Activated naive CD4-positive, alpha-beta T cell treated with anti-CD3 and anti-CD28 coated beads, Interleukin-2, amount 50 U/mL, for 16 hours (primary cell): ENCODE data around the gene NFIC.
"Not testable (repeated sequence)": the region's sequence is repeated elsewhere in the genome, so short reads cannot be mapped to it uniquely, and the experiment has no call there.

ENCODE experiments used
- DNase-seq: peaks from one replicate; pipeline ENCODE4 v3.0.0-alpha.2; 2020

Gene NFIC

DNA sequence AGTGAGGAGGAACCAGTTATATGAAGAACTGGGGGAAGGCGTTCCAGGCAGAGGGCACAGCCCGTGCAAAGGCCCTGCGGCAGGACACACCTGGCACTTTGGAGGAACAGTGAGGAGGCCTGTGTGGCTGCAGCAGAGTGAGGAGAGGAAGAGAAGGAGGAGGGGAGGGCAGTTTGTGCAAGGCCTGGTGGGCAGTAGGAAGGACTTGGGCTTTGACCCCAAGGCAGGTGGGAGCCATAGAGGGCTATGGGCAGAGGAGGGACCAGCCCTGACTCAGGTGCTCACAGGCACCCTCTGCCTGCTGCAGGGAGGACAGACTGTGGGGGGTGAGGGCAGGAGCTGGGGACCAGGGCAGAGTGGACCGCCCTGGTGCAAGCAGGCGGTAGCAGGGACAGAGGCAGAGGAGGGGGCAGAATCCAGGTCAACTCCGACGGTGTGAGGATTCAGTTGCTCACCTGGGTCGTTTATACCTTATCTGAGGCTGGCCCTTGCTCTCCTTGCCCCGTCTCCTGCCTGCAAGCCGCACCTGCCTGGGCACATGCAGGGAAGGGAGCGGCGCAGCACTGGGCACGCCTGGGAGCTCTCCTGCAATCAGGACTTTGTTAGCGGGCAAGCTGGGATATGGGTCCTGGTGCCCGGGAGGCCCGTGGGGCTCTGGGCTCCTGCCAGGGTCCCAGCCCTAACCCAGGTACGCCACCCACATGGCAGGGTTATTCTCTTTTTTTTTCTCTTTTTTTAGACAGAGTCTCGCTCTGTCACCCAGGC, 34.8 kb downstream of the NFIC start:
- no peak for DNase-seq

DNA sequence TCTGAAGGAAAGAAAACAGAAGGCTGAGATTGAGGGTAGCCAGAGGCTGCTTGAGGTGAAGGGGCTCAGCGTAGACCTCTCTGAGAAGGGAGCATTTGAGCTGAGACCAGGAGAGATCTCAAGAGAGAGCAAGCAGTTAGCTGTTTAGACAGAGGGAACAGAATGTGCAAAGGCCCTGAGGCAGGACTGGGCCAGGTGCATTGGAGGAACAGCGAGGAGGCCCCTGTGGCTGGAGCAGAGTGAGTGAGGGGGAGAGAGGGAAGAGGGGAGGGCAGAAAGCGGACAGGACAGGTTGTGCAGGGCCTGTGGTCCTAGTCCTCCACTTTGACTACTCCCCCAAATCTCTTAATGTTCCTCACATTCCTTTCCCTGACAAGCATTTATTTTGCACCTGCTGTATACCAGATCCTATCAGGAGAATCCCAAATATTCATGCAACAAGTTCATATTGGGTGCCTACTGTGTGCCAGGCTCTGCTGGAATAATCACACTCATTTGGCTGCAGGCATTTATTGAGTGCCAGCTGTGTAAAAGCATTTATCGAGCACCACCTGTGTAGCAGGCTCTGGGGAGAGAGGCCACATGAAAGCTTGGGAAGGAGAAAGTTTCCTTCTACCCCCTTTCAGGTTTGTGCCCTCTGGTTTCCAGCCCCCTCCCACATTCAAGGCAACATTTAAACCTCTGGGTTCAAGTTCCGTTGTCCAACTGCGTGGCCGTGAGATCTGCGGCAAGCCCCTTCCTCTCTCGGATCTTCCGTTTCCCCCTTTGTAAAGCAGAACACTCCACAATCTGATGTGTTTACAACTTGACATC, 36.5 kb downstream of the NFIC start:
- DNase-seq, result no peak

DNA sequence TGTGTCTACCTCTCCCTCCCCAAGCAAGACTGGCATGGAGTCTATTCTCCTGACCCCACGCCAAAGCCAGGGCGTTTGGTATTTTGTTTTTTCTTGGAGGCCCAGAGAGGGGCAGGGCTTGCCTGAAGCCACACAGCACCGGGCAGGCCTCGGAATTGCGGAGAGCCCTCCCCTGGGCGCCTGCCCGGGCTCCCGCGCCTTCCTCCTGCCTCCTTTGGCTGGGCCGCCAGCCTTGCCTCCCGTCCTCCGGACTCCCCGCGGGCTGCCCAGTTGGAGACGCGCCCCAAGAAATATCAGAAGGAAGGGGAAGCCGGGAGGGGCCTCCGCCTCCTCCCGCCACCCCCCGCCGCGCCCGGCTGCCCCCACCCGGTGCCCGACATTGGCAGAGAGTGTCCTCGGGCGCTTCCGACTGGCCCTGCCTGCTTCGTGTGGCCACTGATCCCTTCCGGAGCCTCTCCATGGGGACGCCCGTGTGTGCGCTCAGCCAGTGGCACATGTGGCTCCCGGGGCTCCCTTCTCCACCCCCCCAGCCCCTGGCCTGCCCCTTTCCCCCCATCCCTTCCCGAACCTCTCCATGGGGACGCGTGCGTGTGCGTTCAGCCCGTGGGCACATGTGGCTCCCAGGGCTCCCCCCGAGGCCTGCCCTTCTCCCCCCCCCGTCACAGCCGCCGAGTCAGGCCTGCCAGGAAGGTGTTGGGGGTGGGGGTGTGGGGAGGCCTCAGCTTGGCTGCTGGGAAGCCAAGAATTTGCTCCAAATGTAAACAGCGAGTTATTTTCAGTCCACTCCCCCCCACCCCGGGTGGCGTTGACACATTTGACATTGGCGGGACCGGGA, 37.3 kb downstream of the NFIC start:
- no peak for DNase-seq

DNA sequence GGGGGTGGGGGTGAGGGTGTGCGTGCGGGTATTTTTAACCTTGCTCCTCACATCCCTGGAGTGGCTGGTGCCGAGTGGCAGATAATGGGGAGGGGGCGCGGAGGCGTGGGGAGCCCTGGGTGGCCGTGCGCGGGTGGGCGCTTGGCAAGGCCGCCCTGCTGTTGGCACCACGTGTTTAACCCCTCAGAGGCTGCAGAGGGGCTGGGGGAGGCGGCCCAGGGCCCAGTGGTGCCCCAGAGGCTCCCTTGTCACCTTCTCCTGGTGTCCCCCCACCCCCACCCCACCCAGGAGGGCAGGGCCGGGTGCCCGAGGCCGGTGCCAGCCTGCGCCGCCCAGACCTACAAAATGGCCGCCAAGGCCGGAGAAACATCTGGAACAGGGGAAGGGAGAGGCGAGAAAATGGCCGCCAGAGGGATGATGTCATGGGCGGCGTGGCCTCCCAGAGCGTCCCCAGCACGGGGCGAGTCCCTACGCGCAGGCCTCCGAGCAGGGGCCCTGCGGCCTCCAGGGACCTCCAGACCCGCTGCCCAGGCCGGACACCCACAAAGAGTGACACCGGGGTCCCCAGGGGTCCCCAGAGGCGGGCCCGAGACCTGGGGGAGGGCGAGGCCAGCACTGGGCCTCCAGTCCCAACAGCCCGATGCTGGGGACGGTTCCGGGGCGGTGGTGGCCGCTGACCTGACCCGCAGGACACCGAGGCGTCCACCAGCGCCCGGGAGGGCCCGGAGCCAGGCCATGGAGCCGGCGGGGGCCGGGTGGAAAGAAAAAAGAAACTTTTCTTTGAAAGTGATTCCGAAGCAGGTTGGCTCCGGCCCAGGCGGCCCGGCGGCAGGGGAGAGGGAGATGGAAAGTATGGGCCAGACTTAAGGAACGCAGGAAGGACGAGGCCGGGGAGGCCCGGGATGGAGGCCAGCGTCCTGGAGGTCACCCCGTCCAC, 38.2 kb downstream of the NFIC start:
- no peak for DNase-seq

DNA sequence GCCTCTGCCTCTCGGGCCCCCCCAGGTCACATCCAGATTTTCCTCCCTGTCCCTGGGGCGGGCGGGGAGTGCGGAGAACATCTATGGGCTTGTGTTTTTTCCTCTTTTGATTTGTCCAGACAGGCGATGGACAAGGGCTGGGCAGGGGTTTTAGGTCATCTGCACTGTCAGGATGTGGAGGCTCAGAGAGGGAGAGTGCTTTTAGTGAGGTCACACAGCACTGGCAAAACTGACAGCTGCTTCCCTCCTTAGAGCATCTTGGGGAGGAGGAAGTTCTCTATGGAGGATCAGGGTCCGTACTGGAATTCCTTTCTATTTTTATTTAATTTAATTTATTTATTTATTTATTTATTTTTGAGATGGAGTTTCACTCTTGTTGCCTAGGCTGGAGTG, 38.9 kb downstream of the NFIC start:
- no peak for DNase-seq

DNA sequence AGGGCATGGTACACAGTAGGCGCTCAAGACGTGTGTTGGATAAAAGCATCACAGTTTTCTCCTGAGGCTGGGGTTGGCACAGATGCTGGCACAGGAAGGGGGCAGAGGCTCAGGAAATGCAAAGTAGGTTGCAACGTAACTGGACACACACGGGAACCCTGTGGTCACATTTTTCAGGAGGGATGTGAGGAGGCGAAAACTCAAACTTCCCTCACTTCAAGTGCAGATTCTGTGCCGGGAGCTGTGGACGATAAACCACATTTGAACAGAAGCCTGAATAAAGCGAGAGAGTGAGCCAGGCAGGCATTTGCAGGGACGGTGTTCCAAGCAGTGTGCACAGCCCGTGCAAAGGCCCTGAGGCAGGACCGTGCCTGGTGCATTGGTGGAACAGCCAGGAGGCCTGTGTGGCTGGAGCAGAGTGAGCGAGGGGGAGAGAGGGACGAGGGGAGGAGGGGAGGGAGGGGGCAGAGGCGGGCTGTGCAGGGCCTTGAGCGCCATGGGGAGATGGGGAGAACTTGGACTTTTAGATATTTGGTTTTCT, 40.3 kb downstream of the NFIC start:
- DNase-seq, result no peak

DNA sequence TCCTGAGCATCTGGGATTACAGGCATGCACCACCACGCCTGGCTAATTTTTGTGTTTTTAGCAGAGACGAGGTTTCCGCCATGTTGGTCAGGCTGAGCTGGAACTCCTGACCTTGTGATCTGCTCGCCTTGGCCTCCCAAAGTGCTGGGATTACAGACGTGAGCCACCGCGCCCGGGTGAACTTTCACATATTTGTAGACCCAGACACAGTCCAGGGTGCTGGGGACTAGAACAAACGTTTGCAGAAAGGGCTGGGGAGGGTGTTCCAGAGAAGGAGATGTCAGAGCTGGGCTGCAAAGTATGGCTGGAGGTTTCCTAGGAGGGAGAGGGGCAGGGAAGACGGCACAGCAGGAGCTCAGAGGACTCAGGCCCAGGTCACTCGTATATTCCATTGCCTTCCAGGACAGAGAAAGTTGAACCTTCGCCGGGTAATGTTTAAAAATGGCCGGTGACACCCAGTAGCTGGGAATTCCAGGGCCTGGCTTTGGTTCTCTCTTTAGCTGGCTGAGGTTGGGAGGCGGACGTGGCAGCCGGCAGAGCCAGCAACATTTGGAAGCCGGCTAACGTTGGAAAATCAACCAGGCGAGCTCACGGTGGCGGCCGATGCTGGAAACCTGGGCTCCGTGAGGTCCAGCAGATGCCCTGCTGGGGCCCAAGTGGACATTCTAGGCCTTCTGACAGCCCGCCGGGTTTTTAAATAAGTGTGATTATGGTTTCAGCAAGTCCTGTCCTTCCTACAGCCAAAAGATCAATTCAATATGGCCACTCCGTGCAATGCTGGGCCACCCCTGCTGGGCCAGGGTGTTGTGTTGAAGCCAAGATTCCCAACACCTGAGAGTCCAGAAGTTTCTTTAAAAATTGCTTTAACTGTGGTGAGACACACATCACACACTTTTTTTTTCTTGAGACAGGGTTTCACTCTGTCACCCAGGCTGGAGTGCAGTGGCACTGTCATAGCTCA, 41.5 kb downstream of the NFIC start:
- no peak for DNase-seq

DNA sequence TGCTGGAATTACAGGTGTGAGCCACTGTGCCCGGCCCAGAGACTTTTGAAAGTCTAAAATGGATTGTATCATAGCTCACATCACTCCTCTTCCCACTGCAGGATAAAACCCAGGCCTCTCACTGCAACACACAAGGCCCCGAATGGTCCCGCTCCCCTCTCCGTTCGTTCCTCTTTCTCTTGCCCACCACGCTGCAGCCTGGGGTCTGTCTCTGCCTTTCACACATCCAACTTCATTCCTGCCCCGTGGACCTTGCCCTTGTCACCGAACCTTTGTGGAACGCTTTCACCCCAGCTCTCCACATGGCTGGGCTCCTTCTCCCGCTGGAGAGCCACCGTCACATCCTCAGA, 42.6 kb downstream of the NFIC start:
- no peak for DNase-seq

DNA sequence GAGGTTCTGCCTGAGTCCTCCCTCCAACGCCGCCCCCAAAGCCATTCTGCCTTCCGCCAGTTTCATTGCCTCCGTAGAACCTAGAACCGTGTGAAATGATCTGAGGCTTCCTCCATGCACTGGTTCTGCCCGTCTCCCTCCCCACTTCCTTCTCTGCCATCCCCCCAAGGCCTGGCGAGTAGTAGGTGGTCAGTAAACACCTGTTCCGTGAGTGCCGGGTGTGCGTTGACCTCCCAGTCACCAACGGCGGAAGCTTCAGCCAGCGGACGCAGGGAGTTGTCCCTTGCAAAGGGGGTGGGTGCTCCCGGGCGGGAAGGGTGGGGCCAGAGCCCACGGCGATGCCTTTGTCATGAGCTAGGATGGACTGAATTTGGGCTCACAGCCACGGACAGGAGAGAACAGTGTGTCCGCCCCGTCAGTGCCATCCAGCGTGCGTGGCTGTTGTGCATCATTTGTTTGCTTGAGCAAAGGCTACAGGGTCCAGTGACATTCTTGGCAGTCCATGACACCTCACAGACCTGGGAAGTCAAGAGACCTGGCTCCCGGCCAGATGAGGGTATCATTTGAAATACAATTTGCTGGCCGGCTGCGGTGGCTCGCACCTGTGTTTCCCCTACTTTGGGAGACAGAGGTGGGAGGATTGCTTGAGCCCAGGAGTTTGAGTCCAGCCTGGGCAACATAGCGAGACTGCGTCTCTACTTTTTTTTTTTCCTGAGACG, 43.1 kb downstream of the NFIC start:
- DNase-seq, result no peak

DNA sequence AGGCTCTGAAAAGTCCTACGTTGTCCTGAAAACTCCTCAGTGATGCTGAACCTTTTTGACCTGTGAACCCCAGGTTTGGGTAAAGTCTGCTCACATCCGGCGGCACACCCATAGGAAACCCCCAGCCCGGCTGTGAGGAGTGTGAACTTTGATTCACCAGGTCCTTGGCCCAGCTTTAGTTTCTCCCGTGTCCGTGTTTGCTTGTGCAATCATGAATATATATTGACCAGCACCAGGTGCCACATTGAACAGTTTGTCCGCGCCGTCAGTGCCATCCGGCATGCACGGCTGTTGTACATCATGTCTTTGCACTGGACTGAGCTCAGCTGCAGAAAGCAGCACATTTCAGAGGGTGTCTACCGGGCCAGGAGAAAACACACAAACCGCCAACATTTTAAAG, 45.3 kb downstream of the NFIC start:
- no peak for DNase-seq

DNA sequence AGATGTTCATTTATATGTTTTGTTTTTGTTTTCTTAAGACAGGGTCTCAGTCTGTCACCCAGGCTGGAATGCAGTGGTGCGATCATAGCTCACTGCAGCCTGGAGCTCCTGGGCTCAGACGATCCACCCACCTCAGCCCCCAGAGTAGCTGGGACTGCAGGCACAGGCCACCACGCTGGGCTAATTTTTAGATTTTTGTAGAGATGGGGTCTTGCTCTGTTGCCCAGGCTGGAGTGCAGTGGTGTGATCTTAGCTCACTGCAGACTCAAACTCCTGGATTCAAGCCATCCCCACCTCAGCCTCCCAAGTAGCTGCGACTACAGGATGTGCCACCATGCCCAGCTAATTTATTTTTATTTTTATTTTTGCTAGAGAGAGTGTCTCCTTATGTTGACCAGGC, 45.7 kb downstream of the NFIC start:
- no peak for DNase-seq

DNA sequence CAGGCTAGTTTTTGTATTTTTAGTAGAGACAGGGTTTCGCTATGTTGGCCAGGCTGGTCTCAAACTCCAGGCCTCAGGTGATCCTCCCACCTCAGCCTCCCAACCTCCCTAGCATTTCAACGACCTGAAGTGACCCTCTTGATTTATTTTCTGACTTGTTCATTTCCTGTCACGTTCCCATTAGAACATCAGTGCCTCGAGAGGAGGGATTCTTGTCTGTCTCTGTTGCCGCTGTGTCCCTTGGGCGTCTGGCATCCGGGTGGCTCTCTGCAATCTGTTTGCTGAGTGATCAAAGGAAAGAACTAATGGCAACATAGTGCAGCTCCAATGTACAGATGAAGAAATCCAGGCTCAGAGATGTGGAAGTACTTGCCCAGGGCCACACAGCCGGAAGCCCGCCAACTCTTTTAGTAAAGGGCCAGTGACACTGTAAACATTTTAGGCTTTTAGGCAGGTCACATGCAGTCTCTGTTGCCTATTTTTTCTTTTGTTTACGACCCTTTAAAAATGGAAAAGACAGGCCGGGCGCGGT, 47.5 kb downstream of the NFIC start:
- DNase-seq, result no peak

DNA sequence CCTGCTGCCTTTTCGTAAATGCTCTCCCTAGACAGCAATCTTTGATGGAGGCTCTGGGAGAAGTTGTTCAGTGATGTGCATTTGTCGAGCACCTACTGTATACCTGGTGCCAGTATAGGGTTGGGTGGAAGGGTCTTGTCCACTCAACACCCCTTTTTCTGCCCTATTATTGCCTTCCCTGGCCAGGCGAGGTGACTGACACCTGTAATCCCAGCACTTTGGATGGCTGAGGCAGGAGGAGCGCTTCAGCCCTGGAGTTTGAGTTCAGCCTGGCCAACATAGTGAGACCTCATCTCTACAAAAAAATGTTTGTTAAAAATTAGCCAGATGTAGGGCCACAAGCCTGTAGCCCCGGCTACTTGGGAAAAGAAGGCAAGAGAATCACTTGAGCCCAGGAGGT, 49.3 kb downstream of the NFIC start:
- no peak for DNase-seq

DNA sequence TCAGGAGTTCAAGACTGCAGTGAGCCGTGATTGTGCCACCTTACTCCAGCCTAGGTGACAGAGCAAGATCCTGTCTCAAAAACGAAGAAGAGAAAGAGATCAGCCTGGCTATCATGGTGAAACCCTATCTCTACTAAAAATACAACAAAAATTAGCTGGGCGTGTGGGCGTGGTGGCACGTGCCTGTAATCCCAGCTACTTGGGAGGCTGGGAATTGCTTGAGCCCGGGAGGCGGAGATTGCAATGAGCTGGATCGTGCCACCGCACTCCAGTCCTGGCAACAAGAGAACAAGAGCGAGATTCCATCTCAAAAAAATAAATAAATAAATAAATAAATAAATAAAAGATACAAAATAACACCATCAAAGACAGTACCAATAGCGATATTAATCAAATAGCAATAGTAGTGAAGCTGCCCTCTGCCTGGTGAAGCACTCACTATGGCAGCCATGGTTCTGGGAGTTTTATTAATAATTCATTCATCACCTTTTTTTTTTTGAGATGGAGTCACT, 53.9 kb downstream of the NFIC start:
- no peak for DNase-seq

DNA sequence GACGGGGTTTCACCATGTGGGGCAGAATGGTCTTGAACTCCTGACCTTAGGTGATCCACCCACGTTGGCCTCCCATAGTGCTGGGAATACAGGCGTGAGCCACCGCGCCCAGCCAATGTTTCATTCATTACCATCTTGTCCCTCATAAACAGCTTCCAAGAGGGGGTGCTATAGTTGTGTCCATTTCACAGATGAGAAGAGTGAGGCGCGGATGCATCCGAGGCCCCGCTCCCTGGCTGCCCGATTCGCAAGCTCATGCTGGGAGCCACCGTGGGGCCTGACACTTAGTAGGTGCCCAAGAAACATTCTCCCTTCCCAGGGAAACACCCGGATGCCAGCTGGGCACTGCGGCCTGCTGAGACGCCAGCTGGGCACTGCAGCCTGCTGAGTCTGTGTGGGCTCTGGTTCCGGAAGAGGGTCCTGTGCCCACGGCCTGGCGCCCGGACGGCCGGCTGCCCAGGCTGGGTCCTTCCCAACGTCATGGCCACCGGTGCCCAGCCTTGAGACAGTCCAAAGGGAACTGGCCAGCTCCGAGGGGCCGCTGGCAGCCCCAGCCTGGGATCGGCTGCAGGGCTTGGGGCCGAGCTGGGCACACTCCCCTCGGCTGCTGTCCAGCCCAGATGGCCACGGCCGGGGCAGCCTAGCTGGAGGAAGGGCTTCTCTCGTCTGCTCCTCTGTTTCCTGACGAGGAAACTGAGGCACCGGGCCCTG, 54.7 kb downstream of the NFIC start:
- no peak for DNase-seq

DNA sequence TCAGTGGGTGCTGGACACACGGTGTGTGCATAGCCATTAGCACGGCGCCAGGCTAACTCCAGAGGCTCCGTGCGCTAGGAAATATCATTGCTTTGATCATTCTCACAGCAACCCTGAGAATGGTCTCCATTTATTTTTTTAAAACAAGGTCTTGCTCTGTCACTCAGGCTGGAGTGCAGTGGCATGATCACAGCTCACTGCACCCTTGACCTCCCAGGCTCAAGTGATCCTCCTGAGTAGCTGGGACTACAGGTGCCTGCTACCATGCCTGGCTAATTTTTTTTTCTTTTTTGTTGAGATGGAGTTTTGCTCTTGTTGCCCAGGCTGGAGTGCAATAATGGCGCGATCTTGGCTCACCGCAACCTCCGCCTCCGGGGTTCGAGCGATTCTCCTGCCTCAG, 55.3 kb downstream of the NFIC start:
- not testable (repeated sequence) for DNase-seq

DNA sequence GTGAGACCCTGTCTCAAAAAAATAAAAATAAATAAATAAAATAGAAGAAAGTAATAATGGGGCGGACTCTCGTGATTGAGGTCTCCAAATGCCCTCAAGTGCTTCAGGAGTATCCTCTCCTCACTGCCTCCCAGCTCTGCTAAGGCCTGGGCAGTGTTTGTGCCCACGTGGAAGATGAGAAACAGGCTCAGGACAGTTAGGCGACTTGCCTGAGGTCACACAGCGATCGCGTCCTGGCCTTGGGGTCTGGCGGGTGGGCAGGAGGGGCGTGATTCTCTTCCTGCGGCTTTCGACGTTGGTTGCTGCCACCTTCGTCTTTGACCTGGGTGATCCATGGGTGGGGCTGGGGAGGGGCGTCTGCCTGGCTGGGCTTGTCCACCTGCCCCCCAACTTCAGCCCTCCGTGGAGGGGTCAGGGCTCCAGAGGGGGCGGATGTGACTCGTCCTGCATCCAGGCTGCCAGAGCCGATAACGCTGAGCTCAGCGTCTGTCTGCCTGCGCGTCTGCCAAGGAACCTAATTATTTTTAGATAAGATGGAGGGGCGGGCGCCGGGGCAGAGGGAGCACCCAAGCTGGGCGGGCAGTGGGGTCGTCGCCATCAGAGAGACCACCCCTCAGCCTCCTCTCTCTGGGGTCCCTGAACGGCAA, 56.9 kb downstream of the NFIC start:
- DNase-seq, result no peak

DNA sequence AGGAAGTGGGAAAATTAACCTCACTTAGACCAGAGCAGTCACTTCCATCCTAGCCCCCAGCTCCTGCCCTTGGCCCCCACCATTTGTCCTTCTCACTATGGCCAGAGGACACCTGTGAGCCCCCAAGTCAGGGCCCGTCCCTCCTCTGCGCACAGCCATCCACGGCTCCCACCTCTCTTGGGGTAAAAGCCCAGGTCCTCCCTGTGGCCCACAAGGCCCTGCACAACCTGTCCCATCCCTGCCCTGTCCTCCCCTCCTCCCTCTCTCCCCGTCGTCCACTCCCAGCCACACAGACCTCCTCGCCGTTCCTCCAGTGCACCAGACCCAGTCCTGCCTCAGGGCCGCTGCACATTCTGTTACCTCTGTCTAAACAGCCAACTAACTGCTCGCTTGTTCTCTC, 60.0 kb downstream of the NFIC start:
- no peak for DNase-seq

DNA sequence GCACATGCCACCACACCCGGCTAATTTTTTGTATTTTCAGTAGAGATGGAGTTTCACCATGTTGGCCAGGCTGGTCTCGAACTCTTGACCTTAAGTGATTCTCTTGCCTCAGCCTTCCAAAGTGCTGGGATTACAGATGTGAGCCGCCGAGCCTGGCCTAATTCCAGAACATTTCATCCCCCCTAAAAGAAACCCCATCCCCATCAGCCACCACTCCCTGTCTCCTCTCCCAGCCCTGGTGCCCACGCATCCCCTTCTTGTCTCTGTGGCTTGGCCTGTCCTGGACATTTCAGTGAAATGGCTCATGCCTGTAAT, 63.9 kb downstream of the NFIC start:
- not testable (repeated sequence) for DNase-seq
